IMR-90 (cell line): ENCODE data around the gene LDLRAD4. TPM values are rescaled to one million over a fixed set of nuclear protein-coding genes. Genes with fewer than 3 reads are reported as not detected.

Experiments used
- ATAC-seq: fragments of 200-7000 bp; cut with Tn5 transposase; 2 replicates; pipeline ENCODE4 v1.9.1; 2020; ENCODE audit warnings: low read depth, mild to moderate bottlenecking, moderate library complexity
- BruUV-seq: library from RNA; stranded (reverse); fragments of 400-500 nt; replicated peaks from 2 replicates; lab custom pipeline; 2021; lab: Mats Ljungman, UMichigan
- CTCF ChIA-PET: fragments of 300-600 bp; formaldehyde crosslinking; extraction: SDS; loops from one replicate; lab custom pipeline; 2021; ENCODE audit warnings: antibody characterized with exemption; lab: Yijun Ruan, JAX
- POLR2A ChIA-PET: fragments of 300-600 bp; sonication (Branson Sonifier 250); formaldehyde crosslinking; loops from one replicate; lab custom pipeline; 2022; ENCODE audit warnings: antibody characterized with exemption; ENCODE audit not compliant: unreplicated experiment; lab: Charles Lee
- DNase-seq: peaks from one replicate; pipeline ENCODE4 v3.0.0; 2013
- H2AFZ ChIP-seq: replicated peaks from 2 replicates; pipeline ENCODE3; 2013; ENCODE audit warnings: low read length, mild to moderate bottlenecking; ENCODE audit not compliant: poor library complexity
- H2AK5ac ChIP-seq: 2 replicates; pipeline ENCODE4 v1.6.1; 2013; ENCODE audit warnings: low read depth, low read length, inconsistent platforms
- H2AK9ac ChIP-seq: replicated peaks from 2 replicates; pipeline ENCODE3; 2013; ENCODE audit warnings: mild to moderate bottlenecking, low read depth, low read length, moderate library complexity; ENCODE audit not compliant: poor library complexity
- H2BK120ac ChIP-seq: 2 replicates; pipeline ENCODE4 v1.6.1; 2013; ENCODE audit warnings: low read depth, low read length, inconsistent platforms
- H2BK15ac ChIP-seq: 3 replicates; pipeline ENCODE4 v1.6.1; 2013; ENCODE audit warnings: low read depth, low read length, inconsistent platforms
- H2BK20ac ChIP-seq: 2 replicates; pipeline ENCODE4 v1.6.1; 2013; ENCODE audit warnings: low read depth, mild to moderate bottlenecking, inconsistent platforms, low read length, moderate library complexity
- H2BK5ac ChIP-seq: 2 replicates; pipeline ENCODE4 v1.6.1; 2013; ENCODE audit warnings: mild to moderate bottlenecking, low read depth, low read length, inconsistent platforms; ENCODE audit not compliant: poor library complexity, severe bottlenecking
- H3K14ac ChIP-seq: replicated peaks from 2 replicates; pipeline ENCODE4 v1.6.1; 2013; ENCODE audit warnings: low read depth, low read length, inconsistent platforms
- H3K18ac ChIP-seq: 2 replicates; pipeline ENCODE4 v1.6.1; 2013; ENCODE audit warnings: low read depth, low read length, control low read depth
- H3K23ac ChIP-seq: 2 replicates; pipeline ENCODE4 v1.6.1; 2013; ENCODE audit warnings: low read depth, low read length, inconsistent platforms
- H3K27ac ChIP-seq: 2 replicates; pipeline ENCODE4 v1.5.1; 2013; ENCODE audit warnings: mild to moderate bottlenecking, control low read depth, low read length; ENCODE audit not compliant: insufficient read depth
- H3K27me3 ChIP-seq: 2 replicates; pipeline ENCODE4 v1.6.1; 2013; ENCODE audit warnings: low read length; ENCODE audit not compliant: control insufficient read depth, insufficient read depth
- H3K36me3 ChIP-seq: 2 replicates; pipeline ENCODE4 v1.6.1; 2013; ENCODE audit warnings: low read length, mixed read lengths; ENCODE audit not compliant: control insufficient read depth, insufficient read depth
- H3K4ac ChIP-seq: 2 replicates; pipeline ENCODE4 v1.6.1; 2013; ENCODE audit warnings: low read depth, low read length, inconsistent platforms
- H3K4me1 ChIP-seq: 2 replicates; pipeline ENCODE4 v1.6.1; 2013; ENCODE audit warnings: low read length, mixed read lengths; ENCODE audit not compliant: control insufficient read depth, insufficient read depth
- H3K4me2 ChIP-seq: 2 replicates; pipeline ENCODE4 v1.6.1; 2013; ENCODE audit warnings: low read depth, mild to moderate bottlenecking, control low read depth, low read length, moderate library complexity
- H3K4me3 ChIP-seq: 2 replicates; pipeline ENCODE4 v1.5.1; 2013; ENCODE audit warnings: low read depth, mild to moderate bottlenecking, control low read depth, low read length, moderate library complexity; ENCODE audit not compliant: insufficient read depth
- H3K56ac ChIP-seq: 2 replicates; pipeline ENCODE4 v1.6.1; 2013; ENCODE audit warnings: low read length, inconsistent platforms; ENCODE audit not compliant: insufficient read depth; ENCODE audit errors: extremely low read depth
- H3K79me1 ChIP-seq, 2 experiments: 2 replicates each; pipeline ENCODE4 v1.6.1; 2013; ENCODE audit warnings: low read length in 2 of 2, inconsistent platforms in 1 of 2, low read depth in 1 of 2
- H3K9ac ChIP-seq: 2 replicates; pipeline ENCODE4 v1.6.1; 2013; ENCODE audit warnings: low read depth, low read length, control low read depth
- H3K9me1 ChIP-seq: 2 replicates; pipeline ENCODE4 v1.6.1; 2013; ENCODE audit warnings: low read length, inconsistent platforms; ENCODE audit not compliant: insufficient read depth
- H3K9me3 ChIP-seq: 2 replicates; pipeline ENCODE4 v1.6.1; 2013; ENCODE audit warnings: low read length; ENCODE audit not compliant: control insufficient read depth, insufficient read depth
- H4K20me1 ChIP-seq: 2 replicates; pipeline ENCODE4 v1.6.1; 2013; ENCODE audit warnings: low read length, inconsistent platforms; ENCODE audit not compliant: insufficient read depth
- H4K5ac ChIP-seq: 2 replicates; pipeline ENCODE4 v1.6.1; 2013; ENCODE audit warnings: mild to moderate bottlenecking, low read depth, low read length, control low read depth
- H4K8ac ChIP-seq, 2 experiments: 2 replicates each; pipeline ENCODE4 v1.6.1; 2013; ENCODE audit warnings: low read depth in 2 of 2, low read length in 2 of 2, control low read depth in 1 of 2, inconsistent platforms in 1 of 2
- H4K91ac ChIP-seq: 2 replicates; pipeline ENCODE4 v1.6.1; 2013; ENCODE audit warnings: low read depth, low read length, inconsistent platforms; ENCODE audit not compliant: insufficient read depth
- BHLHE40 ChIP-seq: fragments of 150-350 bp; IDR thresholded peaks from 2 replicates; pipeline ENCODE4 v1.6.1; 2016; ENCODE audit warnings: mild to moderate bottlenecking, low read depth, low read length
- CEBPB ChIP-seq: IDR thresholded peaks from 2 replicates; pipeline ENCODE4 v1.6.1; 2012; ENCODE audit warnings: low read depth, low read length, improper control_type of control experiment
- CHD1 ChIP-seq: IDR thresholded peaks from 2 replicates; pipeline ENCODE4 v1.6.1; 2012; ENCODE audit warnings: low read depth, low read length, improper control_type of control experiment
- FOS ChIP-seq: fragments of 150-350 bp; IDR thresholded peaks from 2 replicates; pipeline ENCODE4 v1.6.1; 2016; ENCODE audit warnings: low read depth, low read length
- MAFK ChIP-seq: IDR thresholded peaks from 2 replicates; pipeline ENCODE4 v1.6.1; 2012; ENCODE audit warnings: low read depth, low read length, improper control_type of control experiment
- MAZ ChIP-seq: IDR thresholded peaks from 2 replicates; pipeline ENCODE4 v1.6.1; 2012; ENCODE audit warnings: low read depth, mild to moderate bottlenecking, low read length, improper control_type of control experiment, moderate library complexity, borderline replicate concordance
- MXI1 ChIP-seq: IDR thresholded peaks from 2 replicates; pipeline ENCODE4 v1.6.1; 2012; ENCODE audit warnings: low read depth, mild to moderate bottlenecking, low read length, moderate library complexity, borderline replicate concordance
- NFE2L2 ChIP-seq: fragments of 150-350 bp; IDR thresholded peaks from 2 replicates; pipeline ENCODE4 v1.6.1; 2016; ENCODE audit warnings: low read depth, mild to moderate bottlenecking, low read length
- POLR2A ChIP-seq: IDR thresholded peaks from 2 replicates; pipeline ENCODE4 v1.6.1; 2012; ENCODE audit warnings: mild to moderate bottlenecking, low read depth, low read length
- RAD21 ChIP-seq: IDR thresholded peaks from 2 replicates; pipeline ENCODE4 v1.6.1; 2012; ENCODE audit warnings: low read length, improper control_type of control experiment
- RCOR1 ChIP-seq: IDR thresholded peaks from 2 replicates; pipeline ENCODE4 v1.6.1; 2012; ENCODE audit warnings: mild to moderate bottlenecking, low read length, improper control_type of control experiment; ENCODE audit not compliant: insufficient replicate concordance
- RFX5 ChIP-seq: IDR thresholded peaks from 2 replicates; pipeline ENCODE4 v1.8.0; 2012; ENCODE audit warnings: low read depth, mild to moderate bottlenecking, low read length, moderate library complexity
- SMC3 ChIP-seq: fragments of 150-350 bp; IDR thresholded peaks from 2 replicates; pipeline ENCODE4 v1.6.1; 2016; ENCODE audit warnings: low read depth, mild to moderate bottlenecking, antibody characterized with exemption, low read length, moderate library complexity
- WGBS, 2 experiments: methylation state at CpG; one replicate each; pipeline versions ENCODE4 v1.1.5 to v1.1.7; 2013; ENCODE audit warnings: missing lambda C conversion rate in 2 of 2; ENCODE audit not compliant: insufficient read length in 1 of 2; ENCODE audit errors: extremely low coverage in 2 of 2; 5-methylcytosine and 5-hydroxymethylcytosine counted together
- dilution Hi-C: fragments of 300-500 bp; cut with HindIII; formaldehyde crosslinking; loops from one replicate; pipeline ENCODE4 v1.14.3; 2018; ENCODE audit warnings: low sequenced_read_pairs; ENCODE audit not compliant: unreplicated experiment
- in situ Hi-C: fragments of 300-500 bp; cut with MboI; formaldehyde crosslinking; loops from 3 replicates; pipeline ENCODE4 v1.14.3; 2019; ENCODE audit warnings: low sequenced_read_pairs, inconsistent platforms, mixed read lengths
- intact Hi-C: fragments of 100-400 bp; cut with micrococcal nuclease; formaldehyde crosslinking; loops from 2 replicates; pipeline ENCODE4 v1.10.0; 2022
- polyA plus RNA-seq, 3 experiments: library from polyadenylated mRNA; depleted of rRNA; stranded (reverse); fragments of >200 nt; gene quantifications; 2 replicates each; pipeline ENCODE4 v1.2.3, GENCODE V29; 2012; ENCODE audit warnings: low replicate concordance in 1 of 3
- total RNA-seq: library from RNA; depleted of rRNA; stranded (reverse); fragments of >200 nt; gene quantifications from 2 replicates; pipeline ENCODE4 v1.2.3, GENCODE V29; 2012
- TF ChIP-seq, protein P1 (sequence below): fragments of 150-350 bp; IDR thresholded peaks from 2 replicates; pipeline ENCODE4 v1.6.1; 2017; ENCODE audit warnings: mild to moderate bottlenecking, antibody characterized with exemption, low read length, low read depth
- TF ChIP-seq, protein P2 (sequence below): conservative IDR thresholded peaks from 2 replicates; pipeline ENCODE4 v1.5.1; 2012; ENCODE audit warnings: mild to moderate bottlenecking, low read depth, low read length, improper control_type of control experiment
- TF ChIP-seq, protein P3 (sequence below): fragments of 150-350 bp; IDR thresholded peaks from 2 replicates; pipeline ENCODE4 v1.6.1; 2016; ENCODE audit warnings: low read depth, mild to moderate bottlenecking, low read length, moderate library complexity, borderline replicate concordance

Gene LDLRAD4
- total and polyA plus RNA-seq, 2 of the 4 experiments (the other 2 are of a cell fraction): not detected

DNA sequence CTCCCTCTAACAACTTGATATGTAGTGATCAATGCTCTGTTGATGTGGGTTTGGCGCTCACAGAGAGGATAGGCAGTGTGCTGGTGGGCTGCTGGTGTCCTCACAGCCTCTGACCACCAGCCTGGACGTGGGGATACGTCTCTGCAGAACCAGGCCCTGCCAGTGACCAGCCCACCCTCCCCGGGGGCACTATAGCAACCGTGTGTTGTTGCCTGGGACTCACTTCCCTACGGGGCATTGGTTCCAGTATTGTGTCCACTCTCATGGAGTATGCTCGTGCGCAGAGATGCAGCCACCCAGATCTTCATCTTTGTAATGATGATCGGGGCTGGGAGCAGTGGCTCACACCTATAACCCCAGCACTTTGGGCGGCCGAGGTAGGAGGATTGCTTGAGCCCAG is 180.1 kb downstream of the LDLRAD4 start:
- no peaks in the 10 kb centered on the region for H3K4me1 ChIP-seq
- no peak overlapping the region for H3K9ac ChIP-seq
- no peak overlapping the region for H2BK15ac ChIP-seq
- ChIA-PET POLR2A (no interaction called here), CTCF (no interaction called here)
- ATAC-seq (no peak), DNase-seq (no peak)
- in situ Hi-C loops: no loop called here
- no peak overlapping the region for H4K91ac ChIP-seq
- no peak overlapping the region for H3K14ac ChIP-seq
- no peaks in the 10 kb centered on the region for H3K9me3 ChIP-seq
- H3K4ac ChIP-seq: no peak overlapping the region
- no peak overlapping the region for H3K27ac ChIP-seq
- H4K8ac ChIP-seq: no peak overlapping the region
- intact Hi-C loops: no loop called here
- TF ChIP-seq, protein P1, sequence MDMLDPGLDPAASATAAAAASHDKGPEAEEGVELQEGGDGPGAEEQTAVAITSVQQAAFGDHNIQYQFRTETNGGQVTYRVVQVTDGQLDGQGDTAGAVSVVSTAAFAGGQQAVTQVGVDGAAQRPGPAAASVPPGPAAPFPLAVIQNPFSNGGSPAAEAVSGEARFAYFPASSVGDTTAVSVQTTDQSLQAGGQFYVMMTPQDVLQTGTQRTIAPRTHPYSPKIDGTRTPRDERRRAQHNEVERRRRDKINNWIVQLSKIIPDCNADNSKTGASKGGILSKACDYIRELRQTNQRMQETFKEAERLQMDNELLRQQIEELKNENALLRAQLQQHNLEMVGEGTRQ: no peak
- no peak for TF ChIP-seq FOS
- TF ChIP-seq MAFK: no peak
- TF ChIP-seq, protein P2, sequence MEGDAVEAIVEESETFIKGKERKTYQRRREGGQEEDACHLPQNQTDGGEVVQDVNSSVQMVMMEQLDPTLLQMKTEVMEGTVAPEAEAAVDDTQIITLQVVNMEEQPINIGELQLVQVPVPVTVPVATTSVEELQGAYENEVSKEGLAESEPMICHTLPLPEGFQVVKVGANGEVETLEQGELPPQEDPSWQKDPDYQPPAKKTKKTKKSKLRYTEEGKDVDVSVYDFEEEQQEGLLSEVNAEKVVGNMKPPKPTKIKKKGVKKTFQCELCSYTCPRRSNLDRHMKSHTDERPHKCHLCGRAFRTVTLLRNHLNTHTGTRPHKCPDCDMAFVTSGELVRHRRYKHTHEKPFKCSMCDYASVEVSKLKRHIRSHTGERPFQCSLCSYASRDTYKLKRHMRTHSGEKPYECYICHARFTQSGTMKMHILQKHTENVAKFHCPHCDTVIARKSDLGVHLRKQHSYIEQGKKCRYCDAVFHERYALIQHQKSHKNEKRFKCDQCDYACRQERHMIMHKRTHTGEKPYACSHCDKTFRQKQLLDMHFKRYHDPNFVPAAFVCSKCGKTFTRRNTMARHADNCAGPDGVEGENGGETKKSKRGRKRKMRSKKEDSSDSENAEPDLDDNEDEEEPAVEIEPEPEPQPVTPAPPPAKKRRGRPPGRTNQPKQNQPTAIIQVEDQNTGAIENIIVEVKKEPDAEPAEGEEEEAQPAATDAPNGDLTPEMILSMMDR: no peak
- no peak for TF ChIP-seq MXI1
- TF ChIP-seq SMC3: no peak
- no peak for TF ChIP-seq NFE2L2
- no peak for TF ChIP-seq RFX5
- TF ChIP-seq MAZ: no peak
- TF ChIP-seq POLR2A: no peak
- TF ChIP-seq CEBPB: no peak
- TF ChIP-seq CHD1: no peak
- no peak for TF ChIP-seq RCOR1
- TF ChIP-seq, protein P3, sequence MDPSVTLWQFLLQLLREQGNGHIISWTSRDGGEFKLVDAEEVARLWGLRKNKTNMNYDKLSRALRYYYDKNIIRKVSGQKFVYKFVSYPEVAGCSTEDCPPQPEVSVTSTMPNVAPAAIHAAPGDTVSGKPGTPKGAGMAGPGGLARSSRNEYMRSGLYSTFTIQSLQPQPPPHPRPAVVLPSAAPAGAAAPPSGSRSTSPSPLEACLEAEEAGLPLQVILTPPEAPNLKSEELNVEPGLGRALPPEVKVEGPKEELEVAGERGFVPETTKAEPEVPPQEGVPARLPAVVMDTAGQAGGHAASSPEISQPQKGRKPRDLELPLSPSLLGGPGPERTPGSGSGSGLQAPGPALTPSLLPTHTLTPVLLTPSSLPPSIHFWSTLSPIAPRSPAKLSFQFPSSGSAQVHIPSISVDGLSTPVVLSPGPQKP: no peak
- TF ChIP-seq RAD21: no peak
- TF ChIP-seq BHLHE40: no peak
- H2AFZ ChIP-seq: no peak overlapping the region
- WGBS, 2 experiments: 64% methylated on average over 5 of the region's 11 CpGs; no CpG with 5 or more reads in 1 of the 2 experiments
- H2BK5ac ChIP-seq: no peak overlapping the region
- H3K18ac ChIP-seq: no peak overlapping the region
- no TSS peak for BruUV-seq
- no peak overlapping the region for H3K23ac ChIP-seq
- no peak overlapping the region for H2BK120ac ChIP-seq
- H4K5ac ChIP-seq: no peak overlapping the region
- H2AK5ac ChIP-seq: no peak overlapping the region
- H4K20me1 ChIP-seq: no peaks in the 10 kb centered on the region
- no peak overlapping the region for H2AK9ac ChIP-seq
- H3K79me1 ChIP-seq: no peaks in the 10 kb centered on the region
- peaks cover under 1% of the 10 kb centered on the region for H3K27me3 ChIP-seq
- H3K56ac ChIP-seq: no peak overlapping the region
- no peaks in the 10 kb centered on the region for H3K36me3 ChIP-seq
- no peak overlapping the region for H3K4me3 ChIP-seq
- H3K4me2 ChIP-seq: no peak overlapping the region
- no peaks in the 10 kb centered on the region for H3K9me1 ChIP-seq
- no peak overlapping the region for H2BK20ac ChIP-seq
- dilution Hi-C loops: no loop called here
